ENCODE results near the gene RPS2. TPM values are rescaled to one million over a fixed set of nuclear protein-coding genes. Genes with fewer than 3 reads are reported as not detected.

Gene RPS2
- total and polyA plus RNA-seq, 2 experiments from 2014 or later = 1,060 to 1,536 TPM

DNA sequence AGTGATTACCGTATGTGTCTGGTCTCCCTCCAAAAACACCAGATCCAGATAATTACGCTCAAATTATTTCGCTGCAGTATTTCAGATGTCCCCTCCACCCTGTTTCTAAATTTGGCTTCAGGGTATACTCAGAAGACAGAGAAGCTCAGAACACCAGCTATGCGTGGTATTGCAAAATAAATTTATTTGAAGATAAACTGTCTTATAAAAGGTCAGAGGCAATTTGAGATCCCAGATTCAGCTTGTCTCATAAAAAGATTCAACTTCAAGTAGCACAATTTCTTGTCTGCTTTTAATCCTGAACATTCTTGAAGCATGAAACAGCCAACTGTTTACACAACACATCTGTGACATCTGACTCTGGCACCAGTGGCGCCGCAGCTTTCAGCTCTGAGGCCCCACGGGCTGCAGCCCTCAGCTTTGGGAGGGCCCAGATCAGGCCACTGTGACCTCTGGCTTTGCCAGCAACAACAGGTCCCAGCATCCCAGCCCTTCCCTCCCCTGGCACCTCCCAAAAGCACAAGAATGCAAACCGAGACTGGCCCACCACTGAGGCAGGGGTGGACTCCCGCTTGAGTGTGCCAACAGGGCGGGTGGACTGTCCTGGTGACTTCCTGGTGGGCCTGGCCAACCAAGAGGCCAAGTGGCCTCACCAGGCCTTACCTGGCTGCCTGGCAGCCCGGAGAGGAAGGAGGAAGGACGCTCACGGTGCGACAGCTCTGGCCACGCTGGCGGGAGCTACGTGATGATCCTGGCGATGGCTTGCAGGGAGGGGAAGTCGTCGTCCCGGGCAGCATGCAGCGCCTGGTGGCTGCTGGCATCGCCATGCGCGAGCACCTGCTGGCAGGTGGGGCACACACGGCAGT, 33.1 kb upstream of the RPS2 start:
- TF ChIP-seq EZH2phosphoT487 (IDR thresholded peaks at IDR 0.05; ENCODE audit: insufficient read depth, low read depth) = no peak
- TF ChIP-seq EZH2 (IDR thresholded peaks at IDR 0.05; ENCODE audit: insufficient read depth, poor library complexity, severe bottlenecking) = no peak
- no peaks in the 10 kb centered on the region for H3K27me3 ChIP-seq (replicated peaks; ENCODE audit: insufficient read depth)
- H3K9me3 ChIP-seq (ENCODE audit: low read depth) = no peaks in the 10 kb centered on the region
- WGBS, 2 experiments (ENCODE audit: low coverage in 1 of 2, low lambda C conversion rate in 2 of 2, missing lambda C conversion rate in 2 of 2) = 20 to 22% methylated on average over 24 to 26 of the region's 26 CpGs
- H4K20me1 ChIP-seq (ENCODE audit: insufficient read depth) = no peaks in the 10 kb centered on the region; the same call in 1 of the 2 replicates
- DNase-seq = peak; percentile 82
- H3K79me2 ChIP-seq (ENCODE audit: insufficient read depth) = peaks cover 27% of the 10 kb centered on the region
- H3K4me3 ChIP-seq = no peak overlapping the region
- H3K9ac ChIP-seq = peak overlapping the region; percentile 44
- H3K4me1 ChIP-seq (ENCODE audit: insufficient read depth) = peaks cover 24% of the 10 kb centered on the region
- H2AFZ ChIP-seq = no peak overlapping the region
- peak overlapping the region; percentile 67 for H3K27ac ChIP-seq
- H3K36me3 ChIP-seq (ENCODE audit: low read depth) = peaks cover 20% of the 10 kb centered on the region
- H3K9me2 ChIP-seq (ENCODE audit: insufficient read depth) = no peaks in the 10 kb centered on the region
- in situ Hi-C loops (cut with MboI) = no loop called here
- peak overlapping the region; percentile 20 for H3K4me2 ChIP-seq (ENCODE audit: unreplicated experiment)
- peaks cover 46% of the 10 kb centered on the region for H3F3A ChIP-seq (ENCODE audit: insufficient read depth)

- H3K4me1 ChIP-seq (ENCODE audit: insufficient read depth) = peaks cover 24% of the 10 kb centered on the region
- no peak overlapping the region for H3K4me3 ChIP-seq
- H3F3A ChIP-seq (ENCODE audit: insufficient read depth) = peaks cover 46% of the 10 kb centered on the region
- 61 to 63% methylated on average over 2 of the region's 2 CpGs for WGBS, 2 experiments (ENCODE audit: low coverage in 1 of 2, low lambda C conversion rate in 2 of 2, missing lambda C conversion rate in 2 of 2)
- peaks cover 3% of the 10 kb centered on the region for H3K36me3 ChIP-seq (ENCODE audit: low read depth)
- no peaks in the 10 kb centered on the region for H3K9me2 ChIP-seq (ENCODE audit: insufficient read depth)
- no peak overlapping the region for H2AFZ ChIP-seq
- no peak overlapping the region for H3K4me2 ChIP-seq (ENCODE audit: unreplicated experiment)
- DNase-seq = peak; percentile 66
- in situ Hi-C loops (cut with MboI) = no loop called here
- no peaks in the 10 kb centered on the region for H3K9me3 ChIP-seq (ENCODE audit: low read depth)
- TF ChIP-seq EZH2phosphoT487 (IDR thresholded peaks at IDR 0.05; ENCODE audit: insufficient read depth, low read depth) (no peak), EZH2 (IDR thresholded peaks at IDR 0.05; ENCODE audit: insufficient read depth, poor library complexity, severe bottlenecking) (no peak)
- H3K79me2 ChIP-seq (ENCODE audit: insufficient read depth) = no peaks in the 10 kb centered on the region
- H3K27ac ChIP-seq = no peak overlapping the region
- no peaks in the 10 kb centered on the region; the same call in 1 of the 2 replicates for H4K20me1 ChIP-seq (ENCODE audit: insufficient read depth)
- no peak overlapping the region for H3K9ac ChIP-seq
- H3K27me3 ChIP-seq (replicated peaks; ENCODE audit: insufficient read depth) = peaks cover 18% of the 10 kb centered on the region; the same call in 1 of the 2 replicates
Observed at GRCh38 chr16:1993731-1994131, 29.1 kb upstream of the RPS2 start.

GRCh38 chr16:1992704-1993317, 28.2 kb upstream of the RPS2 start:
- peaks cover 37% of the 10 kb centered on the region for H3F3A ChIP-seq (ENCODE audit: insufficient read depth)
- no peak overlapping the region for H3K27ac ChIP-seq
- H2AFZ ChIP-seq = 0 out of 2 replicates have a peak overlapping the region, but pooled peaks have one; percentile 49
- in situ Hi-C loops (cut with MboI) = no loop called here
- H3K9me3 ChIP-seq (ENCODE audit: low read depth) = no peaks in the 10 kb centered on the region
- TF ChIP-seq EZH2phosphoT487 (IDR thresholded peaks at IDR 0.05; ENCODE audit: insufficient read depth, low read depth) = no peak
- TF ChIP-seq EZH2 (IDR thresholded peaks at IDR 0.05; ENCODE audit: insufficient read depth, poor library complexity, severe bottlenecking) = no peak
- no peaks in the 10 kb centered on the region; the same call in 1 of the 2 replicates for H4K20me1 ChIP-seq (ENCODE audit: insufficient read depth)
- no peaks in the 10 kb centered on the region for H3K9me2 ChIP-seq (ENCODE audit: insufficient read depth)
- no peak overlapping the region for H3K9ac ChIP-seq
- peaks cover 21% of the 10 kb centered on the region; the same call in 1 of the 2 replicates for H3K27me3 ChIP-seq (replicated peaks; ENCODE audit: insufficient read depth)
- H3K79me2 ChIP-seq (ENCODE audit: insufficient read depth) = no peaks in the 10 kb centered on the region
- H3K4me2 ChIP-seq (ENCODE audit: unreplicated experiment) = no peak overlapping the region
- 62 to 78% methylated on average over 15 to 50 of the region's 50 CpGs for WGBS, 2 experiments (ENCODE audit: low coverage in 1 of 2, low lambda C conversion rate in 2 of 2, missing lambda C conversion rate in 2 of 2)
- no peak for DNase-seq
- no peak overlapping the region for H3K4me3 ChIP-seq
- H3K36me3 ChIP-seq (ENCODE audit: low read depth) = 0 out of 2 replicates have a peak, but pooled peaks cover 3% of the 10 kb centered on the region
- peaks cover 18% of the 10 kb centered on the region for H3K4me1 ChIP-seq (ENCODE audit: insufficient read depth)

- Histone ChIP-seq H3K27me3 (replicated peaks; ENCODE audit: insufficient read depth) (peaks cover 21% of the 10 kb centered on the region; the same call in 1 of the 2 replicates), H2AFZ (peak overlapping the region; percentile 49; the same call in 1 of the 2 replicates), H3F3A (ENCODE audit: insufficient read depth) (peaks cover 31% of the 10 kb centered on the region), H3K4me1 (ENCODE audit: insufficient read depth) (peaks cover 12% of the 10 kb centered on the region), H3K36me3 (ENCODE audit: low read depth) (0 out of 2 replicates have a peak, but pooled peaks cover 3% of the 10 kb centered on the region), H3K9me3 (ENCODE audit: low read depth) (no peaks in the 10 kb centered on the region), H3K9ac (no peak overlapping the region), H4K20me1 (ENCODE audit: insufficient read depth) (no peaks in the 10 kb centered on the region), H3K9me2 (ENCODE audit: insufficient read depth) (no peaks in the 10 kb centered on the region), H3K4me2 (ENCODE audit: unreplicated experiment) (no peak overlapping the region), H3K27ac (no peak overlapping the region), H3K79me2 (ENCODE audit: insufficient read depth) (no peaks in the 10 kb centered on the region), H3K4me3 (0 out of 2 replicates have a peak overlapping the region, but pooled peaks have one; percentile 27)
- in situ Hi-C loops (cut with MboI) = no loop called here
- DNase-seq = peak; percentile 92
- TF ChIP-seq EZH2phosphoT487 (IDR thresholded peaks at IDR 0.05; ENCODE audit: insufficient read depth, low read depth) (no peak), EZH2 (IDR thresholded peaks at IDR 0.05; ENCODE audit: insufficient read depth, poor library complexity, severe bottlenecking) (no peak)
- WGBS, 2 experiments (ENCODE audit: low coverage in 1 of 2, low lambda C conversion rate in 2 of 2, missing lambda C conversion rate in 2 of 2) = 9 to 12% methylated on average over 52 to 85 of the region's 96 CpGs
Observed at GRCh38 chr16:1991948-1992703, 27.5 kb upstream of the RPS2 start.

All from GM23248 (cell line).